H1 (cell line): ENCODE results near the gene PAPOLG.

Source experiments
- CTCF ChIP-seq, 3 experiments: IDR thresholded peaks; 1 replicate in 2 of 3; 2 replicates in 1 of 3; pipeline versions ENCODE4 v1.5.1 to v1.6.1; 2011; ENCODE audit warnings: low read length in 3 of 3, mild to moderate bottlenecking in 3 of 3, inconsistent platforms in 2 of 3, low read depth in 1 of 3, moderate library complexity in 1 of 3; ENCODE audit not compliant: insufficient read depth in 1 of 3; ENCODE audit errors: control extremely low read depth in 1 of 3
- PHF8 ChIP-seq: fragments of 200-600 bp; sonication (generic); conservative IDR thresholded peaks from 2 replicates; pipeline ENCODE4 v1.7.1; 2012; ENCODE audit warnings: low read depth, mild to moderate bottlenecking, inconsistent platforms, low read length, moderate library complexity
- POLR2A ChIP-seq, 2 experiments: IDR thresholded peaks; 1 replicate in 1 of 2; 2 replicates in 1 of 2; pipeline ENCODE4 v1.6.1; 2011; ENCODE audit warnings: low read depth in 2 of 2, low read length in 2 of 2, mild to moderate bottlenecking in 2 of 2; ENCODE audit errors: control extremely low read depth in 1 of 2
- POLR2AphosphoS5 ChIP-seq: IDR thresholded peaks from 2 replicates; pipeline ENCODE4 v1.6.1; 2011; ENCODE audit warnings: low read depth, low read length

GRCh38 chr2:60839126-60839813, 83.2 kb downstream of the PAPOLG start:
- TF ChIP-seq POLR2A (IDR thresholded peaks at IDR 0.05; ENCODE audit: control extremely low read depth in 1 of 2, low read depth in 2 of 2, low read length in 2 of 2) (no peak), POLR2AphosphoS5 (no peak; the same call in 1 of the 2 replicates), CTCF (IDR thresholded peaks at IDR 0.05; ENCODE audit: control extremely low read depth in 1 of 3, insufficient read depth in 1 of 3, low read depth in 1 of 3, low read length in 3 of 3) (no peak), PHF8 (no peak)
